Panc1 (cell line): ENCODE data around the gene TMEM269. TPM values are rescaled to one million over a fixed set of nuclear protein-coding genes. Genes with fewer than 3 reads are reported as not detected.

ENCODE experiments used
- ATAC-seq: fragments of 200-7000 bp; cut with Tn5 transposase; 2 replicates; pipeline ENCODE4 v1.9.1; 2020; ENCODE audit warnings: mild to moderate bottlenecking, moderate library complexity
- BruUV-seq: library from RNA; stranded (reverse); fragments of 400-500 nt; replicated peaks from 2 replicates; lab custom pipeline; 2021; lab: Mats Ljungman, UMichigan
- CTCF ChIA-PET: fragments of 300-600 bp; sonication (Branson Sonifier 250); formaldehyde crosslinking; loops from one replicate; lab custom pipeline; 2022; ENCODE audit warnings: antibody characterized with exemption; lab: Charles Lee
- POLR2A ChIA-PET: fragments of 300-600 bp; sonication (Branson Sonifier 250); formaldehyde crosslinking; loops from one replicate; lab custom pipeline; 2022; ENCODE audit warnings: antibody characterized with exemption; lab: Charles Lee
- DNase-seq: peaks from one replicate; pipeline ENCODE4 v3.0.0-alpha.2; 2010; ENCODE audit warnings: low read depth, low spot score
- H3K27ac ChIP-seq: 2 replicates; pipeline ENCODE4 v1.5.1; 2011; ENCODE audit warnings: mild to moderate bottlenecking, low read length, inconsistent platforms
- H3K27me3 ChIP-seq: fragments of 200-500 bp; sonication (Bioruptor generic); 2 replicates; pipeline ENCODE4 v1.6.0; 2014; ENCODE audit warnings: low read length, inconsistent platforms; ENCODE audit not compliant: control insufficient read depth, insufficient read depth
- H3K36me3 ChIP-seq: fragments of 200-500 bp; sonication (Bioruptor generic); 2 replicates; pipeline ENCODE4 v1.5.1; 2014; ENCODE audit warnings: inconsistent platforms, mild to moderate bottlenecking, low read length, moderate library complexity; ENCODE audit not compliant: control insufficient read depth, insufficient read depth
- H3K4me1 ChIP-seq: 2 replicates; pipeline ENCODE4 v1.5.1; 2011; ENCODE audit warnings: inconsistent platforms, mild to moderate bottlenecking, low read length, moderate library complexity; ENCODE audit not compliant: control insufficient read depth, insufficient read depth
- H3K4me3 ChIP-seq, 2 experiments: 2 replicates each; pipeline ENCODE4 v1.5.1; 2011 to 2012; ENCODE audit warnings: low read depth in 2 of 2, low read length in 2 of 2, mild to moderate bottlenecking in 2 of 2, inconsistent platforms in 1 of 2, moderate library complexity in 1 of 2
- H3K9me3 ChIP-seq: fragments of 200-500 bp; sonication (Bioruptor generic); 2 replicates; pipeline ENCODE4 v1.5.1; 2014; ENCODE audit warnings: low read depth, mild to moderate bottlenecking, inconsistent platforms, low read length, moderate library complexity; ENCODE audit not compliant: control insufficient read depth, insufficient read depth
- POLR2AphosphoS5 ChIP-seq: IDR thresholded peaks from 2 replicates; pipeline ENCODE4 v1.6.1; 2012; ENCODE audit warnings: mild to moderate bottlenecking, low read depth, low read length, moderate library complexity
- REST ChIP-seq, 2 experiments: IDR thresholded peaks; 2 replicates each; pipeline ENCODE4 v1.6.1; 2011 to 2012; ENCODE audit warnings: low read depth in 2 of 2, control low read depth in 1 of 2, low read length in 1 of 2, mild to moderate bottlenecking in 1 of 2, moderate library complexity in 1 of 2; ENCODE audit not compliant: insufficient read depth in 1 of 2
- SIN3A ChIP-seq: IDR thresholded peaks from 2 replicates; pipeline ENCODE4 v1.6.1; 2012; ENCODE audit warnings: low read depth, mild to moderate bottlenecking, low read length, moderate library complexity, borderline replicate concordance; ENCODE audit not compliant: insufficient read depth
- TCF7L2 ChIP-seq: IDR thresholded peaks from 2 replicates; pipeline ENCODE4 v1.6.1; 2011; ENCODE audit warnings: mild to moderate bottlenecking, low read depth, low read length, inconsistent platforms
- in situ Hi-C: cut with HindIII; loops from 2 replicates; pipeline ENCODE4 v1.10.0; 2016; ENCODE audit warnings: low sequenced_read_pairs, low pct_unique_long_range_greater_than_20kb
- intact Hi-C: fragments of 100-400 bp; cut with micrococcal nuclease; formaldehyde crosslinking; loops from one replicate; pipeline ENCODE4 v1.10.0; 2022; ENCODE audit not compliant: unreplicated experiment
- total RNA-seq: library from RNA; stranded (reverse); gene quantifications from one replicate; pipeline ENCODE4 v1.2.1, GENCODE V29; 2021; ENCODE audit not compliant: unreplicated experiment
- TF ChIP-seq, protein P1 (sequence below): fragments of 450-650 bp; IDR thresholded peaks from 2 replicates; pipeline ENCODE4 v1.5.1; 2017; ENCODE audit warnings: mild to moderate bottlenecking

TMEM269 gene
- total RNA-seq, 1 experiment from 2014 or later = 0.13 TPM

DNA sequence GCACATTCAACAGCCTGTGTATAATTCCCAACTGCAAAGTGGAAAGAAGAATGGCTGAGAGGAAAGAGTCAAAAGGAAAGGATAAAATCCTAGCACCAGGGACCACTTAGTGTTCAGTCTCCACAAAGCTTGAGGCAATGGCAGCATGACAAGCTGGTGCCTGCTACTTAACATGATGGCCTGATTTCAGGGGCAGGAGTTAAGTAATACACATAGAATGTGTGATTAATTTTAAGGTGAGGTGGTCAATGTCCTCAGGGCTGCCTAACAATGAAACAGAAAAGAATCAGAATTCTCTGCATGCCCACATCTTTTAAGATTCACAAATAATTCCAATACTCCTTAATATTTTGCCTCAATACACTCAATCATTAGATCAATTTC is 26.9 kb upstream of the TMEM269 start:
- in situ Hi-C loops = no loop called here
- intact Hi-C loops = no loop called here
- Histone ChIP-seq H3K4me3 (no peak overlapping the region), H3K27me3 (no peaks in the 10 kb centered on the region), H3K27ac (no peak overlapping the region), H3K4me1 (no peaks in the 10 kb centered on the region), H3K36me3 (peaks cover 22% of the 10 kb centered on the region), H3K9me3 (no peaks in the 10 kb centered on the region)
- ATAC-seq (no peak), DNase-seq (no peak)
- ChIA-PET CTCF (interaction anchor here (0.6 to 0.8 kb wide), 3 partner anchors 8 to 86 kb away, joined by 3 to 8 read pairs (median 7); no protein-coding TSS in a partner anchor), POLR2A (no interaction called here)
- BruUV-seq = no TSS peak
- no peak for TF ChIP-seq SIN3A
- TF ChIP-seq, protein P1, sequence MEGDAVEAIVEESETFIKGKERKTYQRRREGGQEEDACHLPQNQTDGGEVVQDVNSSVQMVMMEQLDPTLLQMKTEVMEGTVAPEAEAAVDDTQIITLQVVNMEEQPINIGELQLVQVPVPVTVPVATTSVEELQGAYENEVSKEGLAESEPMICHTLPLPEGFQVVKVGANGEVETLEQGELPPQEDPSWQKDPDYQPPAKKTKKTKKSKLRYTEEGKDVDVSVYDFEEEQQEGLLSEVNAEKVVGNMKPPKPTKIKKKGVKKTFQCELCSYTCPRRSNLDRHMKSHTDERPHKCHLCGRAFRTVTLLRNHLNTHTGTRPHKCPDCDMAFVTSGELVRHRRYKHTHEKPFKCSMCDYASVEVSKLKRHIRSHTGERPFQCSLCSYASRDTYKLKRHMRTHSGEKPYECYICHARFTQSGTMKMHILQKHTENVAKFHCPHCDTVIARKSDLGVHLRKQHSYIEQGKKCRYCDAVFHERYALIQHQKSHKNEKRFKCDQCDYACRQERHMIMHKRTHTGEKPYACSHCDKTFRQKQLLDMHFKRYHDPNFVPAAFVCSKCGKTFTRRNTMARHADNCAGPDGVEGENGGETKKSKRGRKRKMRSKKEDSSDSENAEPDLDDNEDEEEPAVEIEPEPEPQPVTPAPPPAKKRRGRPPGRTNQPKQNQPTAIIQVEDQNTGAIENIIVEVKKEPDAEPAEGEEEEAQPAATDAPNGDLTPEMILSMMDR = no peak
- TF ChIP-seq TCF7L2 = no peak
- no peak for TF ChIP-seq POLR2AphosphoS5
- no peak for TF ChIP-seq REST (IDR thresholded peaks at IDR 0.05; ENCODE audit: insufficient read depth in 1 of 2, low read depth in 2 of 2, low read length in 1 of 2)

- in situ Hi-C loops = no loop called here
- DNase-seq (no peak), ATAC-seq (no peak)
- H3K27ac ChIP-seq = no peak overlapping the region
- no TSS peak for BruUV-seq
- intact Hi-C loops = no loop called here
- POLR2A ChIA-PET = no interaction called here
- H3K4me3 ChIP-seq = no peak overlapping the region
- peaks cover 18% of the 10 kb centered on the region for H3K36me3 ChIP-seq
- no peaks in the 10 kb centered on the region for H3K9me3 ChIP-seq
- CTCF ChIA-PET = no interaction called here
- no peak for TF ChIP-seq TCF7L2
- TF ChIP-seq POLR2AphosphoS5 = no peak
- TF ChIP-seq, protein P1 = no peak
- TF ChIP-seq SIN3A = no peak
- no peak for TF ChIP-seq REST (IDR thresholded peaks at IDR 0.05; ENCODE audit: insufficient read depth in 1 of 2, low read depth in 2 of 2, low read length in 1 of 2)
- H3K4me1 ChIP-seq = no peaks in the 10 kb centered on the region
- H3K27me3 ChIP-seq = no peaks in the 10 kb centered on the region
Observed at GRCh38 chr1:42758641-42759040, 26.1 kb upstream of the TMEM269 start.
